Measurements from ENCODE around the gene ITGA6.
"Not testable (repeated sequence)": the region's sequence is repeated elsewhere in the genome, so short reads cannot be mapped to it uniquely, and the experiment has no call there.

Gene ITGA6

GRCh38 chr2:172516299-172516698 is 88.9 kb downstream of the ITGA6 start:
- DNase-seq (ENCODE audit: low read depth in 2 of 2), result no peak

- DNase-seq (ENCODE audit: low read depth in 2 of 2), result no peak
These were observed 91.6 kb downstream of the ITGA6 start for GRCh38 chr2:172518995-172519394.

GRCh38 chr2:172525601-172526000 is 98.2 kb downstream of the ITGA6 start:
- no peak for DNase-seq (ENCODE audit: low read depth in 2 of 2)

GRCh38 chr2:172531309-172531708 is 103.9 kb downstream of the ITGA6 start:
- no peak for DNase-seq (ENCODE audit: low read depth in 2 of 2)

GRCh38 chr2:172532461-172532860 is 105.1 kb downstream of the ITGA6 start:
- not testable (repeated sequence) for DNase-seq (ENCODE audit: low read depth in 2 of 2)

GRCh38 chr2:172533687-172534086 is 106.3 kb downstream of the ITGA6 start:
- DNase-seq (ENCODE audit: low read depth in 2 of 2), result no peak

- DNase-seq (ENCODE audit: low read depth in 2 of 2), result no peak
These were observed 107.7 kb downstream of the ITGA6 start for GRCh38 chr2:172535119-172535518.

GRCh38 chr2:172537851-172538250 is 110.5 kb downstream of the ITGA6 start:
- not testable (repeated sequence) for DNase-seq (ENCODE audit: low read depth in 2 of 2)

GRCh38 chr2:172539767-172540166 is 112.4 kb downstream of the ITGA6 start:
- no peak for DNase-seq (ENCODE audit: low read depth in 2 of 2)

GRCh38 chr2:172540421-172540820 is 113.0 kb downstream of the ITGA6 start:
- no peak for DNase-seq (ENCODE audit: low read depth in 2 of 2)

- DNase-seq (ENCODE audit: low read depth in 2 of 2), result no peak
These were observed 118.2 kb downstream of the ITGA6 start for GRCh38 chr2:172545408-172546075.

- DNase-seq (ENCODE audit: low read depth in 2 of 2), result no peak
These were observed 121.7 kb downstream of the ITGA6 start for GRCh38 chr2:172549131-172549530.

GRCh38 chr2:172549802-172550201 is 122.4 kb downstream of the ITGA6 start:
- not testable (repeated sequence) for DNase-seq (ENCODE audit: low read depth in 2 of 2)

- no peak for DNase-seq (ENCODE audit: low read depth in 2 of 2)
These were observed 123.0 kb downstream of the ITGA6 start for GRCh38 chr2:172550419-172550818.

- no peak for DNase-seq (ENCODE audit: low read depth in 2 of 2)
These were observed 123.9 kb downstream of the ITGA6 start for GRCh38 chr2:172551271-172551670.

GRCh38 chr2:172552547-172553291 is 125.3 kb downstream of the ITGA6 start:
- no peak for DNase-seq (ENCODE audit: low read depth in 2 of 2)

GRCh38 chr2:172554352-172555271 is 127.2 kb downstream of the ITGA6 start:
- DNase-seq (ENCODE audit: low read depth in 2 of 2), result no peak

- DNase-seq (ENCODE audit: low read depth in 2 of 2), result no peak
These were observed 127.8 kb downstream of the ITGA6 start for GRCh38 chr2:172555272-172555521.

Measured in activated CD4-positive, alpha-beta T cell treated with anti-CD3 and anti-CD28 coated beads for 24 hours (primary cell).